DOHH2 (cell line): Measurements from ENCODE around the gene TMEM114.

ENCODE experiments used
- EZH2phosphoT487 ChIP-seq: fragments of 200-600 bp; sonication (generic); IDR thresholded peaks from 2 replicates; pipeline ENCODE4 v1.6.1; 2017; ENCODE audit warnings: borderline replicate concordance, mild to moderate bottlenecking, antibody characterized with exemption, low read length, moderate library complexity, mixed read lengths
- TF ChIP-seq, protein P1 (sequence below): fragments of 200-600 bp; sonication (generic); IDR thresholded peaks from one replicate; pipeline ENCODE4 v1.5.1; 2014; ENCODE audit warnings: antibody characterized with exemption, mild to moderate bottlenecking, low read depth, low read length; ENCODE audit not compliant: poor library complexity, severe bottlenecking

- no peak for TF ChIP-seq EZH2phosphoT487
- TF ChIP-seq, protein P1, sequence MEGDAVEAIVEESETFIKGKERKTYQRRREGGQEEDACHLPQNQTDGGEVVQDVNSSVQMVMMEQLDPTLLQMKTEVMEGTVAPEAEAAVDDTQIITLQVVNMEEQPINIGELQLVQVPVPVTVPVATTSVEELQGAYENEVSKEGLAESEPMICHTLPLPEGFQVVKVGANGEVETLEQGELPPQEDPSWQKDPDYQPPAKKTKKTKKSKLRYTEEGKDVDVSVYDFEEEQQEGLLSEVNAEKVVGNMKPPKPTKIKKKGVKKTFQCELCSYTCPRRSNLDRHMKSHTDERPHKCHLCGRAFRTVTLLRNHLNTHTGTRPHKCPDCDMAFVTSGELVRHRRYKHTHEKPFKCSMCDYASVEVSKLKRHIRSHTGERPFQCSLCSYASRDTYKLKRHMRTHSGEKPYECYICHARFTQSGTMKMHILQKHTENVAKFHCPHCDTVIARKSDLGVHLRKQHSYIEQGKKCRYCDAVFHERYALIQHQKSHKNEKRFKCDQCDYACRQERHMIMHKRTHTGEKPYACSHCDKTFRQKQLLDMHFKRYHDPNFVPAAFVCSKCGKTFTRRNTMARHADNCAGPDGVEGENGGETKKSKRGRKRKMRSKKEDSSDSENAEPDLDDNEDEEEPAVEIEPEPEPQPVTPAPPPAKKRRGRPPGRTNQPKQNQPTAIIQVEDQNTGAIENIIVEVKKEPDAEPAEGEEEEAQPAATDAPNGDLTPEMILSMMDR, result no peak
These were observed 5.3 kb downstream of the TMEM114 start for GRCh38 chr16:8585041-8585440.
